ENCODE results near the gene KDM6B. TPM values are rescaled to one million over a fixed set of nuclear protein-coding genes. Genes with fewer than 3 reads are reported as not detected.

KDM6B gene
- total RNA-seq, 1 donor from 2014 or later, result 38.2 TPM

DNA sequence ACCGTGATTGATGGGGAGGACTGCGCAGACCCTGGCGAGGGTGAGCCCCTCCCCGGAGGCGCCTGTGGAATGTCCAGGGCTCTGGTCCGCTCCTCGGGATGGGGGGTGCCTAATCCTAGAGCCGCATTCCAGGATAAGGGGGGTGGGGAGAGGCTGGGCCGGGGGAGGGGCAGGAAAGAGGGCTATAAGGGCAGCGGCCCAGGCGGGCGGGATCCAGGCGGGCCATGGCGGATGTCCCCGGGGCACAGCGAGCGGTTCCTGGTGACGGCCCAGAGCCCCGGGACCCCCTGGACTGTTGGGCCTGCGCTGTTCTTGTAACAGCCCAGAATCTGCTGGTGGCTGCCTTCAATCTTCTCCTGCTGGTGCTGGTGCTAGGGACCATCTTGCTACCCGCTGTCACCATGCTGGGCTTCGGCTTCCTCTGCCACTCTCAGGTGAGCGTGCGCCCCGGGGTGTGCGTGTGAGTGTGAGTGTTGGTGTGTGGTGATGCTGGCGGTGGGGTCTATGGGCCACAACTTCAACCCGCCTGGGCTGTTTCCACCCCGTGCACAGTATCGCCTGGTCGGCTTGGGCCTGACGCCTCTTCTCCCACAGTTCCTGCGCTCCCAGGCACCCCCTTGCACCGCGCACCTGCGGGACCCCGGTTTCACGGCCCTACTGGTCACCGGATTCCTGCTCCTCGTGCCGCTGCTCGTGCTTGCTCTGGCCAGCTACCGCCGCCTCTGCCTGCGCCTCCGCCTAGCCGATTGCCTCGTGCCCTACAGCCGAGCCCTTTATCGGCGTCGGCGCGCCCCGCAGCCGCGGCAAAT is 21.0 kb downstream of the KDM6B start, which contains the start of gene TMEM88:
Gene TMEM88 (plus strand): TSS at position 216 of the 809 bp plus-strand sequence. CDS start 9 bp downstream, at position 225.
- Mint-ChIP-seq H3K27ac (ENCODE audit: unreplicated experiment) (peak within 1 kb of the TSS; percentile 61), H3K4me1 (ENCODE audit: low read depth) (peaks cover 5% of the 10 kb centered on the region), H3K36me3 (ENCODE audit: low read depth) (peaks cover 9% of the 10 kb centered on the region), H3K27me3 (ENCODE audit: low read depth) (no peaks in the 10 kb centered on the region), H3K4me3 (ENCODE audit: unreplicated experiment) (no peak within 1 kb of the TSS), H3K9me3 (ENCODE audit: low read depth) (no peaks in the 10 kb centered on the region)
- TF ChIP-seq, protein P1, sequence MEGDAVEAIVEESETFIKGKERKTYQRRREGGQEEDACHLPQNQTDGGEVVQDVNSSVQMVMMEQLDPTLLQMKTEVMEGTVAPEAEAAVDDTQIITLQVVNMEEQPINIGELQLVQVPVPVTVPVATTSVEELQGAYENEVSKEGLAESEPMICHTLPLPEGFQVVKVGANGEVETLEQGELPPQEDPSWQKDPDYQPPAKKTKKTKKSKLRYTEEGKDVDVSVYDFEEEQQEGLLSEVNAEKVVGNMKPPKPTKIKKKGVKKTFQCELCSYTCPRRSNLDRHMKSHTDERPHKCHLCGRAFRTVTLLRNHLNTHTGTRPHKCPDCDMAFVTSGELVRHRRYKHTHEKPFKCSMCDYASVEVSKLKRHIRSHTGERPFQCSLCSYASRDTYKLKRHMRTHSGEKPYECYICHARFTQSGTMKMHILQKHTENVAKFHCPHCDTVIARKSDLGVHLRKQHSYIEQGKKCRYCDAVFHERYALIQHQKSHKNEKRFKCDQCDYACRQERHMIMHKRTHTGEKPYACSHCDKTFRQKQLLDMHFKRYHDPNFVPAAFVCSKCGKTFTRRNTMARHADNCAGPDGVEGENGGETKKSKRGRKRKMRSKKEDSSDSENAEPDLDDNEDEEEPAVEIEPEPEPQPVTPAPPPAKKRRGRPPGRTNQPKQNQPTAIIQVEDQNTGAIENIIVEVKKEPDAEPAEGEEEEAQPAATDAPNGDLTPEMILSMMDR (IDR thresholded peaks at IDR 0.05), result no peak
- DNase-seq (ENCODE audit: low spot score), result no peak

GRCh38 chr17:7855660-7856010 is 21.6 kb downstream of the KDM6B start:
- Mint-ChIP-seq H3K27me3 (ENCODE audit: low read depth) (no peaks in the 10 kb centered on the region), H3K4me3 (ENCODE audit: unreplicated experiment) (no peak overlapping the region), H3K4me1 (ENCODE audit: low read depth) (peaks cover 5% of the 10 kb centered on the region), H3K9me3 (ENCODE audit: low read depth) (no peaks in the 10 kb centered on the region), H3K36me3 (ENCODE audit: low read depth) (peaks cover 9% of the 10 kb centered on the region), H3K27ac (ENCODE audit: unreplicated experiment) (no peak overlapping the region)
- no peak for DNase-seq (ENCODE audit: low spot score)
- TF ChIP-seq, protein P1 (IDR thresholded peaks at IDR 0.05), result no peak

DNA sequence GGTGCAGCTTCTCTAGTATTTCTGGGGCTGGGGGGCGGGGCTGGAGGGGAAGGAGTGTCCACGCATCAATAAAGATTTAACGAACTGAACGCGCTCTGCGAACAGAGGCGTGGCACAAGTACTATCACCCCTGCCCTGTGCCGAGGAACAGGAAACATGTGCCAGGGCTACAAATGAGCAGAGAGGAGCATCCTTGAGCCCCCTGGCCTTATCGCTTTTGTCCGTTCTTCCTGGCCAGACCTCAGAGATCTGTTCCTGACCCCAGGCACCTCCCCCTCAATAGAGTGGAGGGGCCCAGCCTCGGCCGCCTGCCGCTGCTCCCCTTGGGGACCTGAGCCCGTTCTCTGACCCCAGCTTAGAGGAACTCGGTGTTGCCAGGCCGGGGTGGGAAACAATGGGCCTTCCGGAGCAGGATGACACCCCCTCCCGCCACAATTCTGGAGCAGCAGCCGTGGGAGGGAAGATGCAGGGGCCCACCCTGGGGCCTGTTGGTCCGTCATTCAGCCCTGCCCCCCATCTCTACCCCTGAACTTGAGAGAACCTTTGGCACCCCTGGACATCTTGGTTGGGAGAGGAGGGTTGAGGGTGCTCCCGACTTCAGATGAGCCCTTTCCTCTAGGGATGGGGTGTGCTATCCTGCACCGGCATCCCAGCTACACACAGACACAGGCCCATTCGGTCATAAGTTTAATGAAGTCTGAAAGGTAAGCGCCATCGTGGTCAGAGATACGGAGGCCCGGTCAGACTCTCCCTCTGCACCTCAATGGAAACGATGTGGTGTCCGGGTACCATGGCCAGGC is 22.2 kb downstream of the KDM6B start:
- no peak for DNase-seq (ENCODE audit: low spot score)
- no peak overlapping the region for H3K27ac Mint-ChIP-seq (ENCODE audit: unreplicated experiment)
- TF ChIP-seq, protein P1 (IDR thresholded peaks at IDR 0.05), result no peak
- H3K4me1 Mint-ChIP-seq (ENCODE audit: low read depth), result peaks cover 5% of the 10 kb centered on the region
- no peaks in the 10 kb centered on the region for H3K9me3 Mint-ChIP-seq (ENCODE audit: low read depth)
- no peak overlapping the region for H3K4me3 Mint-ChIP-seq (ENCODE audit: unreplicated experiment)
- H3K27me3 Mint-ChIP-seq (ENCODE audit: low read depth), result no peaks in the 10 kb centered on the region
- peaks cover 5% of the 10 kb centered on the region for H3K36me3 Mint-ChIP-seq (ENCODE audit: low read depth)

DNA sequence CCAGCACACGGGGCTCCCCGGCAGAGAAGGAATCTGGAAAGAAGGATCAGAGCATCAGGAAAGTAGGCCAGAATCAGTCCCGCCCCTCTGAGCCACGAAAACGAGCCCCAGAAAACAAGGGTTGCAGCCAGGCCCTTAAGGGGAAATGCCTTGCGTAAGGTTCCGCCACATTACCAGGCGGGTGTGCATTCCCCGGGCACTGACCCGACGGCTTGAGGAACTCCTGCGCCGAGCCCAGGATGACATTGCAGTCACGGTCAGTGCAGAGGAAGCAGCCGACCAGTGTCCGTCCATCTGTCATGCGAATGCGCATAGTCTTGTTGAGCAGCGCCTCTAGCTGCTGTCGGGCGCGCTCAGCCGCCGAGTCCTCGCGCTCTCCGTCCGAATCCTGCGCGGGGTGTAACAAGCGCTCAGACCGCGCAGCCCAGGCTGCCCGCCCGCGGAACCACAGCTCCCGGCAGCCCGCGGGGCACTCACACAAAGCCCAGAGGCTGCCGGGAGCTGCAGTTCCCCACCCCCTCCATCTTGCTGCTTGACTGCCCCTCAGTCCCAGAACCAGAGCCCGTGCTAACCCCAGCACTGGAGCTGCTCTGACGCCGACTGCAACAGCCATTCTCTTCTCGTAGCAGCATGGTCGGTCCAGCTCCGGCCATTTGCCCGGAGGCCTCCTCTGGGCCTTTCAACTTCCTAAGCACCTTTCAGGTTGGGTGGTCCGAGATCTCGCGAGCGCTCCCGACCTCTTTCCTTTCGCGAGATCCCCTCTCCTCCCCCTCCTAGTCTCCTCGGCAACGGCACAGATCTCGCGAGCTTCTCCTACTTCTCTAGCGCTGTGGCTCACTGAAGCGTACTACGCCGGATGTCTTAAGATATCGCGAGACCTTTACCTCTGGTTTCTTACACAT is 23.0 kb downstream of the KDM6B start, which contains the start of gene NAA38:
Gene NAA38 (minus strand): TSS at position 749 of the 902 bp plus-strand sequence. CDS start 96 bp downstream, at position 653.
- Mint-ChIP-seq H3K4me3 (ENCODE audit: unreplicated experiment) (no peak within 1 kb of the TSS), H3K27ac (ENCODE audit: unreplicated experiment) (no peak within 1 kb of the TSS), H3K4me1 (ENCODE audit: low read depth) (no peaks in the 10 kb centered on the region), H3K36me3 (ENCODE audit: low read depth) (peaks cover 2% of the 10 kb centered on the region), H3K9me3 (ENCODE audit: low read depth) (no peaks in the 10 kb centered on the region), H3K27me3 (ENCODE audit: low read depth) (no peaks in the 10 kb centered on the region)
- TF ChIP-seq, protein P1 (IDR thresholded peaks at IDR 0.05), result peak; percentile 73
- DNase-seq (ENCODE audit: low spot score), result peak; percentile 98

Measured in chondrocyte (in vitro differentiated cells).